CD14-positive monocyte (primary cell): Measurements from ENCODE around the gene ADCYAP1. TPM values are rescaled to one million over a fixed set of nuclear protein-coding genes. Genes with fewer than 3 reads are reported as not detected.

ENCODE experiments used
- DNase-seq, 3 donors: peaks; one replicate each; pipeline ENCODE4 v3.0.0-alpha.2; 2011 to 2022
- H2AFZ ChIP-seq: 2 replicates; pipeline ENCODE4 v1.6.0; 2012; ENCODE audit warnings: mild to moderate bottlenecking, low read depth, low read length, inconsistent platforms; ENCODE audit not compliant: insufficient read depth, poor library complexity, severe bottlenecking
- H3K27ac ChIP-seq, 2 donors: 1 replicate in 1 of 2; 2 replicates in 1 of 2; pipeline ENCODE4 v1.5.1; 2012 to 2013; ENCODE audit warnings: low read length in 2 of 2, control low read depth in 1 of 2, inconsistent platforms in 1 of 2, low read depth in 1 of 2, mild to moderate bottlenecking in 1 of 2
- H3K27me3 ChIP-seq, 2 donors: one replicate each; pipeline versions ENCODE4 v1.6.0 to v1.6.1; 2011 to 2013; ENCODE audit warnings: low read length in 2 of 2; ENCODE audit not compliant: control insufficient read depth in 2 of 2, insufficient read depth in 2 of 2
- H3K36me3 ChIP-seq, 2 donors: replicated peaks in 1 of 2; 1 replicate in 1 of 2; 2 replicates in 1 of 2; pipeline versions ENCODE4 v1.5.1 to v1.6.1; 2012 to 2013; ENCODE audit warnings: low read length in 2 of 2, control low read depth in 1 of 2, inconsistent platforms in 1 of 2, mild to moderate bottlenecking in 1 of 2; ENCODE audit not compliant: insufficient read depth in 2 of 2, control insufficient read depth in 1 of 2
- H3K4me1 ChIP-seq, 2 donors: 1 replicate in 1 of 2; 2 replicates in 1 of 2; pipeline versions ENCODE4 v1.5.1 to v1.6.1; 2012 to 2013; ENCODE audit warnings: low read length in 2 of 2, control low read depth in 1 of 2, inconsistent platforms in 1 of 2, mild to moderate bottlenecking in 1 of 2, moderate library complexity in 1 of 2; ENCODE audit not compliant: insufficient read depth in 2 of 2, control insufficient read depth in 1 of 2
- H3K4me2 ChIP-seq: replicated peaks from 2 replicates; pipeline ENCODE3; 2012; ENCODE audit warnings: low read length, moderate library complexity, mild to moderate bottlenecking; ENCODE audit not compliant: poor library complexity, severe bottlenecking; ENCODE audit errors: extremely low read depth
- H3K4me3 ChIP-seq, 3 experiments: fragments of 200-600 bp in 1 of 3; sonication (generic) in 1 of 3; replicated peaks in 1 of 3; 1 replicate in 2 of 3; 2 replicates in 1 of 3; pipeline ENCODE4 v1.5.1; 2011 to 2013; ENCODE audit warnings: low read length in 3 of 3, mild to moderate bottlenecking in 3 of 3, control low read depth in 2 of 3, low read depth in 2 of 3, inconsistent platforms in 1 of 3, moderate library complexity in 1 of 3
- H3K79me2 ChIP-seq: 2 replicates; pipeline ENCODE4 v1.6.0; 2012; ENCODE audit warnings: mild to moderate bottlenecking, control low read depth, inconsistent platforms, low read length, moderate library complexity; ENCODE audit not compliant: insufficient read depth
- H3K9ac ChIP-seq: 2 replicates; pipeline ENCODE4 v1.6.0; 2017; ENCODE audit warnings: low read length, mild to moderate bottlenecking; ENCODE audit not compliant: insufficient read depth, poor library complexity, severe bottlenecking
- H3K9me3 ChIP-seq, 2 donors: replicated peaks in 1 of 2; 1 replicate in 1 of 2; 2 replicates in 1 of 2; pipeline versions ENCODE4 v1.5.1 to v1.6.1; 2012 to 2013; ENCODE audit warnings: low read length in 2 of 2, control low read depth in 1 of 2; ENCODE audit not compliant: control insufficient read depth in 1 of 2, insufficient read depth in 1 of 2
- H4K20me1 ChIP-seq: 2 replicates; pipeline ENCODE4 v1.6.0; 2012; ENCODE audit warnings: mild to moderate bottlenecking, low read length, control low read depth, moderate library complexity; ENCODE audit not compliant: insufficient read depth
- H3K27ac Mint-ChIP-seq, 7 donors: one replicate each; pipeline ENCODE4 v1.8.0; 2020; ENCODE audit warnings: mild to moderate bottlenecking in 7 of 7, mixed read lengths in 7 of 7, moderate library complexity in 6 of 7, inconsistent platforms in 2 of 7
- H3K27me3 Mint-ChIP-seq, 3 donors: one replicate each; pipeline ENCODE4 v1.8.0; 2021 to 2022; ENCODE audit warnings: low read depth in 3 of 3, mild to moderate bottlenecking in 3 of 3, mixed read lengths in 3 of 3, moderate library complexity in 3 of 3, inconsistent platforms in 1 of 3
- H3K36me3 Mint-ChIP-seq, 2 donors: one replicate each; pipeline ENCODE4 v1.8.0; 2020; ENCODE audit warnings: mixed read lengths in 2 of 2, inconsistent platforms in 1 of 2, mild to moderate bottlenecking in 1 of 2
- H3K4me1 Mint-ChIP-seq: one replicate; pipeline ENCODE4 v1.8.0; 2020; ENCODE audit warnings: mild to moderate bottlenecking, mixed read lengths
- H3K4me3 Mint-ChIP-seq, 2 donors: one replicate each; pipeline ENCODE4 v1.8.0; 2020; ENCODE audit warnings: mild to moderate bottlenecking in 2 of 2, mixed read lengths in 2 of 2, moderate library complexity in 1 of 2
- H3K9me3 Mint-ChIP-seq, 7 donors: one replicate each; pipeline ENCODE4 v1.8.0; 2020 to 2022; ENCODE audit warnings: mixed read lengths in 7 of 7, mild to moderate bottlenecking in 6 of 7, moderate library complexity in 6 of 7, inconsistent platforms in 2 of 7
- CTCF ChIP-seq: fragments of 200-600 bp; IDR thresholded peaks from one replicate; pipeline ENCODE4 v1.8.0; 2022; ENCODE audit warnings: antibody characterized with exemption, mild to moderate bottlenecking
- WGBS: methylation state at CpG from one replicate; pipeline ENCODE4 v1.1.5; 2013; ENCODE audit warnings: missing lambda C conversion rate; ENCODE audit not compliant: insufficient coverage; 5-methylcytosine and 5-hydroxymethylcytosine counted together
- intact Hi-C, 2 donors: fragments of 100-400 bp; cut with micrococcal nuclease; formaldehyde crosslinking; loops; one replicate each; pipeline versions ENCODE4 v1.15.0 to v1.15.1; 2023
- polyA plus RNA-seq, 3 donors: library from polyadenylated mRNA; depleted of rRNA in 1 of 3; unstranded in 2 of 3; stranded (reverse) in 1 of 3; fragments of 300-500 nt in 2 of 3; fragments of >200 nt in 1 of 3; fragmentation: Illumina TruSeq in 2 of 3; gene quantifications; 1 replicate in 2 of 3; 2 replicates in 1 of 3; pipeline ENCODE4 v1.2.3, GENCODE V29; 2012 to 2021

The ADCYAP1 gene
- polyA plus RNA-seq, 3 donors = not detected

GRCh38 chr18:955384-956066 is 50.9 kb downstream of the ADCYAP1 start:
- TF ChIP-seq CTCF = no peak
- Mint-ChIP-seq H3K27me3 (peaks cover 3 to 8% (median 6%) of the 10 kb centered on the region in 3 donors), H3K4me3 (no peak overlapping the region), H3K36me3 (no peaks in the 10 kb centered on the region), H3K4me1 (no peaks in the 10 kb centered on the region), H3K9me3 (no peaks in the 10 kb centered on the region), H3K27ac (no peak overlapping the region)
- Histone ChIP-seq H3K4me1 (no peaks in the 10 kb centered on the region), H3K9me3 (no peaks in the 10 kb centered on the region), H3K79me2 (no peaks in the 10 kb centered on the region), H3K27ac (no peak overlapping the region), H4K20me1 (no peaks in the 10 kb centered on the region), H3K36me3 (no peaks in the 10 kb centered on the region), H3K4me3 (no peak overlapping the region), H3K9ac (no peak overlapping the region), H3K27me3 (no peaks in the 10 kb centered on the region), H3K4me2 (no peak overlapping the region), H2AFZ (no peak overlapping the region)
- 43% methylated on average over 1 of the region's 6 CpGs for WGBS
- DNase-seq = no peak
- intact Hi-C loops = no loop called here

GRCh38 chr18:957829-958228 is 53.2 kb downstream of the ADCYAP1 start:
- no peak overlapping the region for H3K4me3 ChIP-seq
- H3K9me3 ChIP-seq = no peaks in the 10 kb centered on the region
- intact Hi-C loops = no loop called here
- Mint-ChIP-seq H3K36me3 (no peaks in the 10 kb centered on the region), H3K27ac (no peak overlapping the region), H3K9me3 (no peaks in the 10 kb centered on the region), H3K27me3 (peaks cover 8 to 14% (median 11%) of the 10 kb centered on the region in 3 donors), H3K4me3 (no peak overlapping the region), H3K4me1 (peaks cover 4% of the 10 kb centered on the region)
- TF ChIP-seq CTCF = no peak
- no peak overlapping the region for H3K27ac ChIP-seq
- peaks cover 0 to 3% of the 10 kb centered on the region in 2 donors for H3K4me1 ChIP-seq
- DNase-seq = no peak
- H2AFZ ChIP-seq = no peak overlapping the region
- no peak overlapping the region for H3K9ac ChIP-seq
- no peaks in the 10 kb centered on the region for H3K36me3 ChIP-seq
- H4K20me1 ChIP-seq = no peaks in the 10 kb centered on the region
- 96% methylated on average over 5 of the region's 5 CpGs for WGBS
- no peak overlapping the region for H3K4me2 ChIP-seq
- H3K27me3 ChIP-seq = no peaks in the 10 kb centered on the region
- no peaks in the 10 kb centered on the region for H3K79me2 ChIP-seq
